HG03103 (cell line): ENCODE data around the gene NPFFR2.
"Not testable (repeated sequence)": the region's sequence is repeated elsewhere in the genome, so short reads cannot be mapped to it uniquely, and the experiment has no call there.

Source experiments
- ATAC-seq: cut with Tn5 transposase; IDR thresholded peaks from one replicate; pipeline ENCODE4 v1.9.1; 2021; ENCODE audit warnings: low read depth; ENCODE audit not compliant: unreplicated experiment

Gene NPFFR2

DNA sequence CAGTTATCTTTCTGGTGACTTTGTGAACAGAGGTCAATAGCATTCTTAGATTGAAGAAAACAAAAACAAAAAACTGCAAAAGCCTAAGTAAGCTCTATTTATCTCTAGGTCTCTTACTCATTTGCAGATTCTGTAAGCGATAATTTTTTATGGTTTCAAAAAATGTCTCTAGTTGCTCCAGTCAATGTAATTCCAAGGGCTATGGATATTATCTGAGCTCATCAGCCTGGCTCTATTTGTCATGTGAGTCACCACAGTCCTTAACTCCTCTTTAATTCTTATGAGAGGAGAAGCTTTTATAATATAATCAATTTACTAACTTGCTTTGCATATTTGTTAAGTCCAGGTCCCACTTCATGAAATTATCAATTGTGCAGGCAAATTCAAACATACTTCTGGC lies 79.1 kb downstream of the NPFFR2 start:
- no peak for ATAC-seq

DNA sequence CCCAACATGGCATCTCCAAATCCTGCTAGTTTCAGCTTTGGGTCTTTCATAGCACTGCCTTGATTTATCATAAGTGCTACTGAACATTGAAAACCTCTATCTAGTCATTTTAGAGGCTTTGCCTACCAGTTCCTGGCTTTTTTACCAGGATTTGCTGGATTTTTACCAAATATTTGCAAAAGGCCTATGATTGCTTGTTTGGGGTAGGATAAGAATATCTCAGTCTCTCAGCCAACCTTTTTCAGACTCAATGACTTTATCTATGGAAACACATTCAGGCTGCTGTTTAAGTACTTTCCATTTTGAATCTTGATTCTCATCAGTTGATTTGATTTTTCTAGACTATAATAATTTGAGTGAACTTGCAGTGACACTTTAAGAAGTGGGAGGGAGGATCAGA lies 80.1 kb downstream of the NPFFR2 start:
- ATAC-seq: no peak

DNA sequence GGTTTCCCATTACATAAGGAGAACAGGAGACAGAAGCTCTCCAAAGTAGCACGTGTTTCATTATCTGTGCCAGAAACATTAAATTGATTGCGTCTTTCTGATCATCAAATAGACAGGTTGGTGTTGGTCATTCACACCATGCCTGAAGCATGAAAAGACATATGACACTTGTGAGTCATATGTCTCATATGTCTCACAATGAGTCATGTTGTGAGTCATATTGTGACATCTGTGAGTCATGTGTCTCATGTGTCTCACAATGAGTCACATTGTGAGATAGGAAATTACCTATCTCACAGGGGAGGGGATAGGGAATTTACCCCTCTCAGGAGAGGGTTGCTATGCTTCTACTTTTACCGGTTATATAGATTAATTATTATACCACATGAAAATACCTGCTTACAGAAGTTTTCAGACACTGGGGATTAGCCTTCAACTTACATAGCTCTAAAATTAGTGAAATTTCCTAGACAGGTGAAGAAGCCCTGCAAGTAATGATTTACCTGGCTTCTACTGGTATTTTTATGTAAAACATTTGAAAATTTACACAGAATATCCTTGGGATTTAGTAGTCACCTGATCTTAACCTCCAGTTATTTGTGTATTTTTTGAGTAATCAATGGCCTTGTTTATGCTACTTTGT lies 80.8 kb downstream of the NPFFR2 start:
- ATAC-seq: peak; percentile 92

DNA sequence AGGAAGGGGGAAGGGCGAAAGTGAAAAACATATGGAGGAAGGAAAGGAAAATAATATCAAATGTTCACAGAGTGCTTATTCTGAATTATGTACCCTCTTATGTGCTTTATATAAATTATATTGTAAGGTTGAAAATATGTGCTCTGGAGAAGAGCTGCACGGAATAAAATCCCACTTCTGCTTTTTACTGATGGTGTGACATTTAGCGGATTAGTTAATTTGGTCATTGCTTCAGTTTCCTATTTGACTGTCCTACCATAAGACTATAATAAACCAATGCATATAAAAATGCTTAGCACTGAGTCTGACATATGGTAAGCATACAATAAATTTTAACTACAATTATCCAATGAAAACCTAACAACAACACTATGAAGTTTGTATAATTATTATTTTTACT lies 86.2 kb downstream of the NPFFR2 start:
- no peak for ATAC-seq

DNA sequence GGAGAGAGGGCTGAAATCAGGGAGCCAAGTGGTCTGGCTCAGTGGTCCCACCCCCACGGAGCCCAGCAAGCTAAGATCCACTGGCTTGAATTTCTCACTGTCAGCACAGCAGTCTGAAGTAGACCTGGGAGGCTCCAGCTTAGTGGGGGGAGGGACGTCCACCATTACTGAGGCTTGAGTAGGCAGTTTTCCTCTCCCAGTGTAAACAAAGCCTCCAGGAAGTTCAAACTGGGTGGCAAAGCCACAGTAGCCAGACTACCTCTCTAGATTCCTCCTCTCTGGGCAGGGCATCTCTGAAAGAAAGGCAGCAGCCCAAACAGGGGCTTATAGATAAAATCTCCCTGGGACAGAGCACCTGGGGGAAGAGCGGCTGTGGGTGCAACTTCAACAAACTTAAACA lies 88.1 kb downstream of the NPFFR2 start:
- ATAC-seq: no peak

DNA sequence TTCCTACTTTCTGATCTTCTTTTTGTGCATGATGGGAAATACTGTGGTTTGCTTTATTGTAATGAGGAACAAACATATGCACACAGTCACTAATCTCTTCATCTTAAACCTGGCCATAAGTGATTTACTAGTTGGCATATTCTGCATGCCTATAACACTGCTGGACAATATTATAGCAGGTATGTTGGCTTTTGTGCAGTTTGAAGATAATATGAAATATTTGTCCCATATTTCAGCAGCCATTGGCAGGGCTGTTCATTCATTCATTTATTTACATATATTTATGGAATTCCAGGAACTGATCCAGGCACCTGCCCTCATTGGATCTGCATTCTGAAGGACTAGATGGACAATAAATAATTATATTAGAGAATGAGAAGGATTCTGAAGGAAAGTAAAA lies 96.9 kb downstream of the NPFFR2 start:
- ATAC-seq: no peak

DNA sequence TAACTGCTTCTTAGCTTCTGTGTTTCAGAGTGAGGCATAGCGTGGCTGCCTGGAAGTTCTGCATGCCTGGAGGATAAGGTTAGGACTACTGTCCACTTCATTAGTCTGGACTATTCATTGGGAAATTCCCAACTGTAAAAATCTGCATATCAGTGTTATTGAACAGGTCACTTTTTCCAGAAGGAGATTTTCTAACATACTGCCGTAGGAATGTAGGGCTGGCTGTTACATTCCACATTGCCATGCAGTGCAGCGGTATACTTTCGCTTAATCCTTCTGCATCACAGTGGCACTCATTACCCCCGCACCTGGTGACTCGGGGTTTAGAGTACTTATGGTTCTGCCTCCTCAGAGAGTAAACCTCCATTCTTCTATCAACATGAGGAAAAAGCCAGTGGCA lies 104.6 kb downstream of the NPFFR2 start:
- ATAC-seq: no peak

DNA sequence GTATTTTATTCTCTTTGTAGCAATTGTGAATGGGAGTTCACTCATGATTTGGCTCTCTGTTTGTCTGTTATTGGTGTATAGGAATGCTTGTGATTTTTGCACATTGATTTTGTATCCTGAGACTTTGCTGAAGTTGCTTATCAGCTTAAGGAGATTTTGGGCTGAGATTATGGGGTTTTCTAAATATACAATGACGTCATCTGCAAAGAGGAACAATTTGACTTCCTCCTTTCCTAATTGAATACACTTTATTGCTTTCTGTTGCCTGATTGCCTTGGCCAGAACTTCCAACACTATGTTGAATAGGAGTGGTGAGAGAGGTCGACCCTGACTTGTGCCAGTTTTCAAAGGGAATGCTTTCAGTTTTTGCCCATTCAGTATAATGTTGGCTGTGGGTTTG lies 108.2 kb downstream of the NPFFR2 start:
- not testable (repeated sequence) for ATAC-seq

DNA sequence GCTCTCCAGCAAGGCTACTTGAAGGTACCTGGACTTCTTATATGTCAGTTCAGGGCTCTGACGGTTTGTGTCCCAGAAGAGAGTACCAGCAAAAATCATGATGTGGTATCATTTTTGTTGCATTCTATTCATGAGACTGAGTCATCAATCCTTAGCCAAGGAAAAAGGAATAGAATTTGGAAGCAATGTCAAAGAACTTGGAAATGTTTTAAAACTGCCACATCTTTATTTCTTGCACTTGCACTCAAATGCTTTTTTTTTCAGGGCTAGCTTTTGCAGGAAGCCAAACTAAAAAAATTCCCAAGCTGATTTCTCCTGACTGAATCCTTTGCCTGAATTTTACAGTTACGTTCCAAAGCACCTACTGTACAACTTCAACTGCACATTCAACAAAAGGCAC lies 112.4 kb downstream of the NPFFR2 start:
- ATAC-seq: no peak

DNA sequence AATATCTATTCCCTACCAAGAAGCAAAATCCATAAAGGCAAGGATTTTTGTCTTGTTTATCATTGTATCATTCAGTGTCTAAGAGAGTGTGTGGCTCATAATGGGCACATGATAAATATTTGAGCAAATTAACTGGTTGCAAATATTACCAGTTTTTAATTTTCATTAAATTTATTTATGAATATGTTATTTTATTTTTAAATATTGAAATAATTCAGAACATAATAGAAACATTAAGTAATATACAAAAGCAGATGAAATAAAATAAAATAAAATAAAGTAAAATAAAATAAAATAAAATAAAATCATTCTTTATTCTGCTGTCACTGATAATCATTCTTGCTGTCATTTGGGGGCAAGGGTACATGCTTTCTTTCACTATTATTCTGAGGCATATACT lies 120.9 kb downstream of the NPFFR2 start:
- no peak for ATAC-seq

DNA sequence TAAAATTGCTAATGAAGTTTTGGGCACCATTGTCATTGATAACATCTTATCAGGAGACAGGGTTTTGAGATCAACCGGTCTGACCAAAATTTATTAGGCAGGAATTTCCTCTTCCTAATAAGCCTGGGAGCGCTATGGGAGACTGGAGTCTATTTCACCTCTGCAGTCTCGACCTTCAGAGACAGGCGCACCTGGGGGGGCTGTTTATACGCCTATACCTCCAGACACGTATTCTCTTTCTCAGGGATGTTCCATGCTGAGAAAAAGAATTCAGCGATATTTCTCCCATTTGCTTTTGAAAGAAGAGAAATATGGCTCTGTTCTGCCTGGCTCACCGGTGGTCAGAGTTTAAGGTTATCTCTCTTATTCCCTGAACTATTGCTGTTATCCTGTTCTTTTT lies 121.8 kb downstream of the NPFFR2 start:
- ATAC-seq: not testable (repeated sequence)

DNA sequence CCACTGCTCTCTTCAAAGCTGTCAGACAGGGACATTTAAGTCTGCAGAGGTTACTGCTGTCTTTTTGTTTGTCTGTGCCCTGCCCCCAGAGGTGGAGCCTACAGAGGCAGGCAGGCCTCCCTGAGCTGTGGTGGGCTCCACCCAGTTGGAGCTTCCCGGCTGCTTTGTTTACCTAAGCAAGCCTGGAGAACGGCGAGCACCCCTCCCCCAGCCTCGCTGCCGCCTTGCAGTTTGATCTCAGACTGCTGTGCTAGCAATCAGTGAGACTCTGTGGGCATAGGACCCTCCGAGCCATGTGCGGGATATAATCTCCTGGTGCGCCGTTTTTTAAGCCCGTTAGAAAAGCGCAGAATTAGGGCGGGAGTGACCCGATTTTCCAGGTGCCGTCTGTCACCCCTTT lies 137.5 kb downstream of the NPFFR2 start:
- ATAC-seq: not testable (repeated sequence)

DNA sequence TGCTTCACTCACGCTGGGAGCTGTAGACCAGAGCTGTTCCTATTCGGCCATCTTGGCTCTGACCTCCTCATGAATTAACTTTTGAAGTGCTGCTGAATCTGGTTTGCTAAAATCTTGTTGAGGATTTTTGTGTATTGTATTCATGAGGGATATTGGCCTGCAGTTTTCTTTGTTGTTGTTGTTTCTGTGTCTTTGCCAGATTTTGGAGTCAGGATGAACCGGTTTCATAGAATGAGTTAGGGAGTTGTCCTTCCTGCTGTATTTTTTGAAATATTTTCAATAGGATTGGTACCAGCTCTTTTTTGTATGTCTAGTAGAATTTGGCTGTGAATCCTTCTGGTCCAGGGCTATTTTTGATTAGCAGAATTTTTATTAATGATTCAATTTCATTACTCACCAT lies 138.1 kb downstream of the NPFFR2 start:
- ATAC-seq: no peak

DNA sequence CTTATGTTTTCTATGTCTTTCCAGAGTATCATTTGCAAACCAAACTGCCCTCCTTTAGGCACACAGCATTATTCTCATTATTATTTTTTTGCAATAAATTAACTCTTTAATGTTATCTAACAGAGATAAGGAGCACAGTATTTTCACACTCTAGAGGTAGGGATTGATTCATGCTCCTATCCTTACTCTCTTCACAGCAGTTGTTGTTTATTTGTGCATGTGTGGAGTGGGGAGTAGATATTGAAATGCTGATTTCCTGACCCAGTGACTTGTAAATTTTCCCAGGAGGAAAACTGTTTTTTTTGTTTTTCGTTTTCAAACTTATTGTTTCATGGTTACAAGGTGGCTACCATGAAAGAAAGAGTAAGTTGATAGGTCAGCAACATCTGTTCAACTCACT lies 140.0 kb downstream of the NPFFR2 start:
- no peak for ATAC-seq

DNA sequence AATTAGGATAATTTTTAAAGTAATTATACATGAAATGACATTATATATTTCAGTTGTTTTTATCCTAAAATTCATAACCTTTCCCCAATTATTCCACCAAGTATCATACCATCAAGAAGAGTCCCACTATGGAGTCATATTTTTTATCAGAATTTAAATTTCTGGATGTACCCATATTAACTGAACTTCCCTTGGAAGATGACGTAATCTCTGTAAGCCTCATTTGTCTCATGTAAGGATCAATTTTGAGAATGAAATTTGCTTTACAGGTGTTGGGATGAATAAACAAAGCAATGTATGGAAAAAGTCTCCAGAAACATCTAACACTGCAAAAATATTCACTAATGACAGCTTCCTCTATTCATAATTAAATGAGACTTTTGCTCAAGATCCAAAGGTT lies 147.5 kb downstream of the NPFFR2 start:
- ATAC-seq: no peak

DNA sequence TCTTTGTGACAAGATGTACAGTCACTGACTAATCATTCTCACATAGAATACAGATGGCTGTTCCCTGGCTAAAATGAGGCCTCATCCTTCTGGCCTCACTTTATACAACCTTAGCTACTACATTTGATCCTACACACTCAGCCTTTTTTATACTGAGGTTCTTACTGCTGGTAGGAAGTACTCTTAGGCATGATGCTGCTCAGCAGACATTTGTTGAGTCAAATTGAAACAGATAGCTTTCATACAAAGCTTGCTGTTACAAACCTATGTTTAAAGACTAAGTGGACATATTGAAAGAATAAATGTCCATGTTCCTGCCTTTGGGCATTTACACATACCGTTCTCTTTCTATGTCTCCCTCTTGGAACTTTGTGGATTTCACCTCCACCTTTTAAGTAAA lies 154.9 kb downstream of the NPFFR2 start:
- peak; percentile 63 for ATAC-seq

DNA sequence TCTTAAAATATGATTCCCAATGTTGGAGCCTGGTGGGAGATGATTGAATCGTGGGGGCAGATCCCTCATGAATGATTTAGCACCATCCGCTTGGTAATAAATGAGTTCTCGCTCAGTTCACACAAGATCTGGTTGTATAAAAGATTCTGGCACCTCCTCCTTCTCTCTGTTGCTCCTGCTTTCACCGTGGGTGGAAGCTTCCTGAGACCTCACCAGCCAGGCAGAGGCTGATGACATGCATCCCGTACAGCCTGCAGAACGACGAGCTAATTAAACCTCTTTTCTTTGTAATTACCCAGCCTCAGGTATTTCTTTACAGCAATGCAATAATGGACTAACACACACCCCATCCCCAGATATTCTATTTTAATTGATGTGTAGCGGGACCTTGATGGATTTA lies 162.2 kb downstream of the NPFFR2 start:
- no peak for ATAC-seq

DNA sequence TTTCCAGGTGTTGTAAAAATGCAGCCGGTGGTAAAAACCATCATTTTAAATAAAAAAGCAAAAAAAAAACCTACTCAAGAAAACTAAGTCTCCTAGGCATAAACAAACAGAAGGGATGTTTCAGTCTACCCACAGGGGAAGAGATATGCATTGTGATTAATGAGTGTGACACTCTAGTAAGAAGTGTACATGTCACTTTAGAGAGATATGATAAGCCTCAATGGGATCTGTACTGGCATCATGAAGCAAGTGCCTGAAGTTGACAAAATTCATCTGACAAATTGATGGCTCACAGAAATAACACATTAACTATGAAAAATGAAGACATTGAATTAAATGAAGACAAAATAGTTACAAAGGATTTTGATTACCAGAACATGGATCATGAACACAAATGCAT lies 162.7 kb downstream of the NPFFR2 start:
- no peak for ATAC-seq
